Ovary (tissue), 9 donors: Measurements from ENCODE around the gene FREM3. TPM values are rescaled to one million over a fixed set of nuclear protein-coding genes. Genes with fewer than 3 reads are reported as not detected.
"Not testable (repeated sequence)": the region's sequence is repeated elsewhere in the genome, so short reads cannot be mapped to it uniquely, and the experiment has no call there.

Source experiments
- DNase-seq, 5 donors: peaks; one replicate each; pipeline ENCODE4 v3.0.0-alpha.2; 2019 to 2020
- H3K27ac ChIP-seq, 2 donors: fragments of 200-600 bp; one replicate each; pipeline versions ENCODE4 v1.5.1 to v1.8.0; 2019 to 2022
- H3K27me3 ChIP-seq: fragments of 200-600 bp; one replicate; pipeline ENCODE4 v1.8.0; 2022
- H3K36me3 ChIP-seq: fragments of 200-600 bp; sonication (generic); one replicate; pipeline ENCODE4 v1.5.1; 2019
- H3K4me1 ChIP-seq: one replicate; pipeline ENCODE4 v1.8.1; 2013; ENCODE audit warnings: mild to moderate bottlenecking, moderate library complexity; ENCODE audit not compliant: insufficient read depth
- H3K4me3 ChIP-seq: fragments of 200-600 bp; sonication (generic); one replicate; pipeline ENCODE4 v1.5.1; 2017
- H3K9me3 ChIP-seq, 2 donors: fragments of 200-600 bp in 1 of 2; sonication (generic) in 1 of 2; one replicate each; pipeline versions ENCODE4 v1.5.1 to v1.8.1; 2013 to 2019; ENCODE audit warnings: mild to moderate bottlenecking in 1 of 2, moderate library complexity in 1 of 2
- EP300 ChIP-seq: sonication (generic); formaldehyde crosslinking; IDR thresholded peaks from one replicate; pipeline ENCODE4 v1.6.1; 2017; ENCODE audit warnings: antibody characterized with exemption
- POLR2A ChIP-seq: fragments of 450-650 bp; IDR thresholded peaks from one replicate; pipeline ENCODE4 v1.6.1; 2017; ENCODE audit warnings: antibody characterized with exemption, mild to moderate bottlenecking, moderate library complexity
- WGBS, 3 donors: extraction: QIAGEN DNeasy Blood & Tissue Kit in 1 of 3; methylation state at CpG; one replicate each; pipeline versions ENCODE4 v1.1.5 to v1.1.7; 2013 to 2017; 5-methylcytosine and 5-hydroxymethylcytosine counted together
- intact Hi-C, 4 donors: fragments of 100-400 bp; cut with DNase I; formaldehyde crosslinking; loops; one replicate each; pipeline versions ENCODE4 v1.11.0 to v1.15.1; 2022 to 2023
- polyA plus RNA-seq, 2 donors: library from polyadenylated mRNA; stranded (reverse); fragments of 200-250 nt in 1 of 2; fragments of 350-450 nt in 1 of 2; fragmentation: Illumina TruSeq in 1 of 2; extraction: RNeasy Lipid Tissue Mini Kit (QIAGEN cat#74804) in 1 of 2; gene quantifications; one replicate each; pipeline ENCODE4 v1.2.3, GENCODE V29; 2013 to 2014
- total RNA-seq, 7 donors: library from RNA; depleted of rRNA in 2 of 7; stranded (reverse); fragments of >200 nt in 2 of 7; fragmentation: NEBNext Ultra II Directional in 3 of 7; extraction: Animal tissue kit (Norgen Biotek cat#: 25700) in 3 of 7; gene quantifications; one replicate each; pipeline versions ENCODE4 v1.1.0 to v1.2.4, GENCODE V29; 2016 to 2023
- TF ChIP-seq, protein P1 (sequence below), 3 donors: fragments of 450-650 bp in 2 of 3; fragments of 200-600 bp in 1 of 3; IDR thresholded peaks; one replicate each; pipeline versions ENCODE4 v1.5.1 to v1.8.0; 2016 to 2022; ENCODE audit warnings: antibody characterized with exemption in 3 of 3, mild to moderate bottlenecking in 1 of 3
- donor health status: DM: no; HTN: no; CAD: no; lungs with moderate emphysema.
- donor health status: DM: no; HTN: no; CAD: no.
- donor health status: Bipolar disorder and iron deficiency.
- donor health status: DM: yes; HTN: yes; CAD: no.
- donor health status: DM: no; HTN: no; CAD: no.
- donor health status: DM: yes; HTN: yes; CAD: no.

Gene FREM3
- total and polyA plus RNA-seq, 9 donors: 0.02 to 0.08 TPM; not detected in 7

- Histone ChIP-seq H3K27me3 (no peaks in the 10 kb centered on the region), H3K36me3 (no peaks in the 10 kb centered on the region), H3K4me3 (no peak overlapping the region), H3K27ac (no peak overlapping the region), H3K4me1 (no peaks in the 10 kb centered on the region), H3K9me3 (no peaks in the 10 kb centered on the region)
- intact Hi-C loops: no loop called here
- DNase-seq: no peak
- TF ChIP-seq EP300: no peak
- TF ChIP-seq POLR2A: no peak
- TF ChIP-seq, protein P1, sequence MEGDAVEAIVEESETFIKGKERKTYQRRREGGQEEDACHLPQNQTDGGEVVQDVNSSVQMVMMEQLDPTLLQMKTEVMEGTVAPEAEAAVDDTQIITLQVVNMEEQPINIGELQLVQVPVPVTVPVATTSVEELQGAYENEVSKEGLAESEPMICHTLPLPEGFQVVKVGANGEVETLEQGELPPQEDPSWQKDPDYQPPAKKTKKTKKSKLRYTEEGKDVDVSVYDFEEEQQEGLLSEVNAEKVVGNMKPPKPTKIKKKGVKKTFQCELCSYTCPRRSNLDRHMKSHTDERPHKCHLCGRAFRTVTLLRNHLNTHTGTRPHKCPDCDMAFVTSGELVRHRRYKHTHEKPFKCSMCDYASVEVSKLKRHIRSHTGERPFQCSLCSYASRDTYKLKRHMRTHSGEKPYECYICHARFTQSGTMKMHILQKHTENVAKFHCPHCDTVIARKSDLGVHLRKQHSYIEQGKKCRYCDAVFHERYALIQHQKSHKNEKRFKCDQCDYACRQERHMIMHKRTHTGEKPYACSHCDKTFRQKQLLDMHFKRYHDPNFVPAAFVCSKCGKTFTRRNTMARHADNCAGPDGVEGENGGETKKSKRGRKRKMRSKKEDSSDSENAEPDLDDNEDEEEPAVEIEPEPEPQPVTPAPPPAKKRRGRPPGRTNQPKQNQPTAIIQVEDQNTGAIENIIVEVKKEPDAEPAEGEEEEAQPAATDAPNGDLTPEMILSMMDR (IDR thresholded peaks at IDR 0.05): no peak
- whole genome bisulfite sequencing, 3 donors: 92 to 94% (median 92%) methylated on average over 4 of the region's 4 CpGs
Measured at GRCh38 chr4:143538979-143539669, 161.4 kb downstream of the FREM3 start.

GRCh38 chr4:143531788-143532491, 168.5 kb downstream of the FREM3 start:
- no peak for DNase-seq
- H3K9me3 ChIP-seq: no peaks in the 10 kb centered on the region
- H3K36me3 ChIP-seq: no peaks in the 10 kb centered on the region
- TF ChIP-seq, protein P1 (IDR thresholded peaks at IDR 0.05): no peak
- no peak for TF ChIP-seq POLR2A
- TF ChIP-seq EP300: no peak
- intact Hi-C loops: no loop called here
- no peaks in the 10 kb centered on the region for H3K4me1 ChIP-seq
- H3K4me3 ChIP-seq: no peak overlapping the region
- WGBS, 3 donors: 91 to 92% (median 91%) methylated on average over 2 of the region's 2 CpGs
- H3K27me3 ChIP-seq: no peaks in the 10 kb centered on the region
- no peak overlapping the region for H3K27ac ChIP-seq

- intact Hi-C loops: no loop called here
- WGBS, 3 donors: 41 to 47% (median 44%) methylated on average over 1 of the region's 1 CpG
- no peaks in the 10 kb centered on the region for H3K4me1 ChIP-seq
- TF ChIP-seq EP300 (no peak), POLR2A (no peak)
- TF ChIP-seq, protein P1 (IDR thresholded peaks at IDR 0.05): no peak
- no peak overlapping the region for H3K4me3 ChIP-seq
- no peak for DNase-seq
- no peaks in the 10 kb centered on the region for H3K9me3 ChIP-seq
- H3K27me3 ChIP-seq: no peaks in the 10 kb centered on the region
- H3K27ac ChIP-seq: no peak overlapping the region
- no peaks in the 10 kb centered on the region for H3K36me3 ChIP-seq
Measured at GRCh38 chr4:143531380-143531779, 169.1 kb downstream of the FREM3 start.

DNA sequence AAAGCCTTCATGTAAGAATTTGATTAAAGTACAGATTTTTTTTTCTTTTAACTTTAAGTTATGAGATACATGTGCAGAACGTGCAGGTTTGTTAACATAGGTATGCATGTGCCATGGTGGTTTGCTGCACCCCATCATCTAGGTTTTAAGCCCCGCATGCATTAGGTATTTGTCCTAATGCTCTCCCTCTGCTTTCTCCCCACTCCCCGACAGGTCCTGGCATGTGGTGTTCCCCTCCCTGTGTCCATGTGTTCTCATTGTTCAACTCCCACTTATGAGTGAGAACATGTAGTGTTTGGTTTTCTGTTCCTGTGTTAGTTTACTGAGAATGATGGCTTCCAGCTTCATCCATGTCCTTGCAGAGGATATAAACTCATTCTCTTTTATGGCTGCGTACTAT, 172.4 kb downstream of the FREM3 start:
- H3K36me3 ChIP-seq, H3K9me3 ChIP-seq, H3K27ac ChIP-seq, H3K4me3 ChIP-seq, H3K4me1 ChIP-seq, DNase-seq, intact Hi-C loops, H3K27me3 ChIP-seq: not testable (repeated sequence)
- 78 to 83% (median 79%) methylated on average over 4 of the region's 4 CpGs for WGBS, 3 donors

Other genes starting within 250 kb of the FREM3 start
- 10 to 100 TPM; 33.7 to 55.1 (median 40.8) TPM for gene SMARCA5, start 187.0 kb downstream of the FREM3 start, total RNA-seq
- 10 to 100 TPM; 21.2 to 25.4 TPM for gene SMARCA5, start 187.0 kb downstream of the FREM3 start, polyA plus RNA-seq
- not detected for gene GYPE, start 204.9 kb upstream of the FREM3 start, total RNA-seq
- under 1 TPM; 0.07 to 0.28 TPM for gene GYPE, start 204.9 kb upstream of the FREM3 start, polyA plus RNA-seq